DND-41 (cell line): ENCODE results near the gene LAMB4.

ENCODE experiments used
- ATAC-seq: fragments of 200-7000 bp; cut with Tn5 transposase; 3 replicates; pipeline ENCODE4 v1.9.1; 2021; ENCODE audit warnings: low read depth; ENCODE audit not compliant: insufficient read depth
- DNase-seq: peaks from one replicate; pipeline ENCODE4 v3.0.0-alpha.2; 2020
- H2AFZ ChIP-seq: 2 replicates; pipeline ENCODE4 v1.6.0; 2012; ENCODE audit warnings: low read depth, low read length
- H3K27ac ChIP-seq: 2 replicates; pipeline ENCODE4 v1.5.1; 2012; ENCODE audit warnings: low read length, inconsistent platforms
- H3K27me3 ChIP-seq: fragments of 200-600 bp; sonication (generic); 2 replicates; pipeline ENCODE4 v1.6.0; 2012; ENCODE audit warnings: low read length, mild to moderate bottlenecking, inconsistent platforms; ENCODE audit not compliant: insufficient read depth, poor library complexity
- H3K36me3 ChIP-seq: 2 replicates; pipeline ENCODE4 v1.5.1; 2012; ENCODE audit warnings: low read length, inconsistent platforms; ENCODE audit not compliant: insufficient read depth
- H3K4me1 ChIP-seq: 2 replicates; pipeline ENCODE4 v1.5.1; 2012; ENCODE audit warnings: mild to moderate bottlenecking, low read length; ENCODE audit not compliant: insufficient read depth
- H3K4me2 ChIP-seq: 2 replicates; pipeline ENCODE4 v1.6.0; 2012; ENCODE audit warnings: mild to moderate bottlenecking, moderate library complexity, low read length, inconsistent platforms; ENCODE audit not compliant: insufficient read depth
- H3K4me3 ChIP-seq, 2 experiments: fragments of 200-600 bp in 1 of 2; shearing (Covaris generic) in 1 of 2; 2 replicates each; pipeline ENCODE4 v1.5.1; 2012 to 2016; ENCODE audit warnings: inconsistent platforms in 2 of 2, low read length in 2 of 2, mild to moderate bottlenecking in 2 of 2, low read depth in 1 of 2, moderate library complexity in 1 of 2
- H3K79me2 ChIP-seq: 2 replicates; pipeline ENCODE4 v1.6.0; 2012; ENCODE audit warnings: low read length, inconsistent platforms; ENCODE audit not compliant: insufficient read depth
- H3K9ac ChIP-seq: 2 replicates; pipeline ENCODE4 v1.6.0; 2012; ENCODE audit warnings: low read depth, mild to moderate bottlenecking, inconsistent platforms, low read length, moderate library complexity
- H3K9me3 ChIP-seq: 2 replicates; pipeline ENCODE4 v1.5.1; 2012; ENCODE audit warnings: low read length, moderate library complexity, mild to moderate bottlenecking, inconsistent platforms; ENCODE audit not compliant: insufficient read depth, severe bottlenecking
- H4K20me1 ChIP-seq: 2 replicates; pipeline ENCODE4 v1.6.0; 2012; ENCODE audit warnings: low read length; ENCODE audit not compliant: insufficient read depth
- EZH2 ChIP-seq: IDR thresholded peaks from 3 replicates; pipeline ENCODE4 v1.6.1; 2012; ENCODE audit warnings: borderline replicate concordance, low read depth, mild to moderate bottlenecking, moderate library complexity, low read length, inconsistent platforms; ENCODE audit not compliant: severe bottlenecking
- TF ChIP-seq, protein P1 (sequence below): IDR thresholded peaks from 2 replicates; pipeline ENCODE4 v1.5.1; 2012; ENCODE audit warnings: borderline replicate concordance, low read length, moderate library complexity, mild to moderate bottlenecking; ENCODE audit not compliant: poor library complexity, severe bottlenecking; ENCODE audit errors: extremely low read depth

LAMB4 gene

GRCh38 chr7:108093341-108093740 lies 36.8 kb downstream of the LAMB4 start:
- Histone ChIP-seq H3K36me3 (no peaks in the 10 kb centered on the region), H2AFZ (no peak overlapping the region), H3K27ac (no peak overlapping the region), H3K4me1 (no peaks in the 10 kb centered on the region), H4K20me1 (no peaks in the 10 kb centered on the region), H3K9ac (no peak overlapping the region), H3K27me3 (no peaks in the 10 kb centered on the region), H3K4me2 (no peak overlapping the region), H3K4me3 (no peak overlapping the region), H3K79me2 (no peaks in the 10 kb centered on the region), H3K9me3 (no peaks in the 10 kb centered on the region)
- ATAC-seq = no peak
- no peak for TF ChIP-seq EZH2
- TF ChIP-seq, protein P1, sequence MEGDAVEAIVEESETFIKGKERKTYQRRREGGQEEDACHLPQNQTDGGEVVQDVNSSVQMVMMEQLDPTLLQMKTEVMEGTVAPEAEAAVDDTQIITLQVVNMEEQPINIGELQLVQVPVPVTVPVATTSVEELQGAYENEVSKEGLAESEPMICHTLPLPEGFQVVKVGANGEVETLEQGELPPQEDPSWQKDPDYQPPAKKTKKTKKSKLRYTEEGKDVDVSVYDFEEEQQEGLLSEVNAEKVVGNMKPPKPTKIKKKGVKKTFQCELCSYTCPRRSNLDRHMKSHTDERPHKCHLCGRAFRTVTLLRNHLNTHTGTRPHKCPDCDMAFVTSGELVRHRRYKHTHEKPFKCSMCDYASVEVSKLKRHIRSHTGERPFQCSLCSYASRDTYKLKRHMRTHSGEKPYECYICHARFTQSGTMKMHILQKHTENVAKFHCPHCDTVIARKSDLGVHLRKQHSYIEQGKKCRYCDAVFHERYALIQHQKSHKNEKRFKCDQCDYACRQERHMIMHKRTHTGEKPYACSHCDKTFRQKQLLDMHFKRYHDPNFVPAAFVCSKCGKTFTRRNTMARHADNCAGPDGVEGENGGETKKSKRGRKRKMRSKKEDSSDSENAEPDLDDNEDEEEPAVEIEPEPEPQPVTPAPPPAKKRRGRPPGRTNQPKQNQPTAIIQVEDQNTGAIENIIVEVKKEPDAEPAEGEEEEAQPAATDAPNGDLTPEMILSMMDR = no peak
- no peak for DNase-seq

DNA sequence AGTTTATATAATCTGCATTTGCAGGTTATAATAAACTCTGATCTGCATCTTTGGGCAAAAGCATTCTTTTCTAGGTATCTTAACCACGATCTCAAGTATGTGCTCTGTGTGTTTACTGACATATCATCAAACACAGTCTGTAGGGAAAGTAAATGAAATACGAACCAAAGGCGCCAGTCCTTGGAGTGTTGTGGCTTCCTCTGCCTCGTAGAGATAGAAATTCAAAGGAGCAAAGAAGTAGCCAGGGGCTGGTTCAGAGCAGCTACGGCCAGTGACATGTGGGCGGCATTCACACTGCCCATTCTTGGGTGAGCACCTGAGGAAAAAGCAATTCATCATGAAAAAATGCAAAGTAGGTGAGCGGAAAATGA lies 38.7 kb downstream of the LAMB4 start:
- no peak for ATAC-seq
- TF ChIP-seq, protein P1 = no peak
- TF ChIP-seq EZH2 = no peak

DNA sequence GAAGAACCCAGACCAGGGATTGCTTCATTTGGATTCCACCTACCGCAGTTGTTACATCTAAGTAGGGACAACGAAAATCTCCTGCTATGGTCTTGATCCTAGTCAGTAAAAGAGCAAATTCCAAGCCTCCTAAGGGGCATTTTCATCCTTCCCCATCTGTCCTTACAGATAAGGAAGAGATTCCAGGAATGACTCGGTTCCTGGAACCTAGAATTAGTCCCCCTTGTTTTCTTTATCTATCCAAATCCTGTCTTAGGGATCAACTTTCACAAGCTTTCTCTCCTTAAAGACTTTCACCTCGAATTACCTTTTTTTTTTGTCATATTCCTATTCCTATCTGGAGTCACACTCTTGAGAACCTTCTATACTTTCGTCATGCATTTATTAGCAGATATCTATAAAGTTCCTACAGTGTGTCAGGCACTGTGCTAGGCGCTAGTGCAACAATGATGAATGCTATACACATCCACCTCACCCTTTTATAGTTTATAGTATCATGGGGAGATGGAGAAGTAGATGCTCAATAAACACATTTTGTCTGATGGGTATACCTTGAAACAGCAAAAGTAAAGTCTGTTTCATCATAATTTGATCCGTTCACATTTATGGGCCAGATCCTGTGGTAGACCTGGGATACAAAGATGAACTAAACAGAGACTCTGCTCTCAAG lies 39.2 kb downstream of the LAMB4 start:
- Histone ChIP-seq H3K4me1 (no peaks in the 10 kb centered on the region), H3K9ac (no peak overlapping the region), H3K27me3 (no peaks in the 10 kb centered on the region), H2AFZ (no peak overlapping the region), H3K4me2 (no peak overlapping the region), H3K79me2 (no peaks in the 10 kb centered on the region), H3K36me3 (no peaks in the 10 kb centered on the region), H4K20me1 (no peaks in the 10 kb centered on the region), H3K27ac (no peak overlapping the region), H3K4me3 (no peak overlapping the region), H3K9me3 (no peaks in the 10 kb centered on the region)
- ATAC-seq (no peak), DNase-seq (no peak)
- no peak for TF ChIP-seq EZH2

More for the DNA sequence above, 38.7 kb downstream of the LAMB4 start:
- H3K4me1 ChIP-seq = no peaks in the 10 kb centered on the region
- DNase-seq = no peak
- no peaks in the 10 kb centered on the region for H3K36me3 ChIP-seq
- no peak overlapping the region for H3K4me2 ChIP-seq
- H2AFZ ChIP-seq = no peak overlapping the region
- no peaks in the 10 kb centered on the region for H4K20me1 ChIP-seq
- no peak overlapping the region for H3K9ac ChIP-seq
- H3K9me3 ChIP-seq = no peaks in the 10 kb centered on the region
- H3K27ac ChIP-seq = no peak overlapping the region
- no peaks in the 10 kb centered on the region for H3K27me3 ChIP-seq
- no peak overlapping the region for H3K4me3 ChIP-seq
- no peaks in the 10 kb centered on the region for H3K79me2 ChIP-seq

GRCh38 chr7:108089381-108089780 lies 40.8 kb downstream of the LAMB4 start:
- DNase-seq (no peak), ATAC-seq (no peak)
- H2AFZ ChIP-seq = no peak overlapping the region
- H3K4me1 ChIP-seq = no peaks in the 10 kb centered on the region
- no peak overlapping the region for H3K27ac ChIP-seq
- no peak overlapping the region for H3K4me2 ChIP-seq
- H3K4me3 ChIP-seq = no peak overlapping the region
- TF ChIP-seq, protein P1 = no peak
- TF ChIP-seq EZH2 = no peak
- no peaks in the 10 kb centered on the region for H3K27me3 ChIP-seq
- H3K79me2 ChIP-seq = no peaks in the 10 kb centered on the region
- no peak overlapping the region for H3K9ac ChIP-seq
- H3K9me3 ChIP-seq = no peaks in the 10 kb centered on the region
- no peaks in the 10 kb centered on the region for H3K36me3 ChIP-seq
- H4K20me1 ChIP-seq = no peaks in the 10 kb centered on the region
